HEK293 (cell line): ENCODE data around the gene WRAP73.
A peak's percentile ranks its signal among the peaks of the same experiment; 100 is the strongest.

Experiments used
- CTCF ChIA-PET: fragments of 350-600 bp; formaldehyde crosslinking; extraction: SDS; loops from one replicate; lab custom pipeline; 2021; ENCODE audit warnings: antibody characterized with exemption; lab: Yijun Ruan, JAX
- POLR2A ChIA-PET: fragments of 300-600 bp; formaldehyde crosslinking; extraction: SDS; loops from one replicate; lab custom pipeline; 2020; ENCODE audit warnings: antibody characterized with exemption, inconsistent platforms; lab: Yijun Ruan, JAX
- H3K27ac ChIP-seq: fragments of 200-500 bp; sonication (Bioruptor generic); 2 replicates; pipeline ENCODE4 v1.5.1; 2014; ENCODE audit warnings: low read depth, low read length, control low read depth, inconsistent platforms; ENCODE audit errors: extremely low read depth
- H3K36me3 ChIP-seq, 2 experiments: fragments of 200-500 bp in 1 of 2; sonication (Bioruptor generic) in 1 of 2; 1 replicate in 1 of 2; 2 replicates in 1 of 2; pipeline ENCODE4 v1.5.1; 2014 to 2017; ENCODE audit warnings: inconsistent platforms in 2 of 2, low read length in 2 of 2; ENCODE audit not compliant: control insufficient read depth in 2 of 2, insufficient read depth in 1 of 2
- H3K4me1 ChIP-seq: fragments of 200-500 bp; sonication (Bioruptor generic); 2 replicates; pipeline ENCODE4 v1.5.1; 2014; ENCODE audit warnings: mild to moderate bottlenecking, low read length, inconsistent platforms; ENCODE audit not compliant: control insufficient read depth, insufficient read depth
- H3K4me3 ChIP-seq: 2 replicates; pipeline ENCODE4 v1.5.1; 2011; ENCODE audit warnings: low read depth, mild to moderate bottlenecking, control low read depth, low read length, moderate library complexity
- H3K9me3 ChIP-seq: fragments of 200-500 bp; sonication (Bioruptor generic); 2 replicates; pipeline ENCODE4 v1.5.1; 2014; ENCODE audit warnings: low read depth, low read length, inconsistent platforms; ENCODE audit not compliant: control insufficient read depth, insufficient read depth
- EGR2 ChIP-seq: fragments of 450-650 bp; formaldehyde crosslinking; IDR thresholded peaks from 2 replicates; pipeline ENCODE4 v1.5.1; 2016; ENCODE audit warnings: low read depth, missing biosample characterization, missing genetic modification characterization
- GLIS2 ChIP-seq: fragments of 450-650 bp; formaldehyde crosslinking; IDR thresholded peaks from 2 replicates; pipeline ENCODE4 v1.5.1; 2016; ENCODE audit warnings: missing biosample characterization, missing genetic modification characterization
- HOXC10 ChIP-seq: sonication (generic); formaldehyde crosslinking; IDR thresholded peaks from 2 replicates; pipeline ENCODE4 v1.8.1; 2023; ENCODE audit warnings: mild to moderate bottlenecking, missing genetic modification reagents
- KLF10 ChIP-seq: fragments of 450-650 bp; IDR thresholded peaks from 2 replicates; pipeline ENCODE4 v1.5.1; 2018; ENCODE audit warnings: missing biosample characterization, mild to moderate bottlenecking, missing genetic modification characterization
- KLF16 ChIP-seq: fragments of 450-650 bp; formaldehyde crosslinking; IDR thresholded peaks from 2 replicates; pipeline ENCODE4 v1.5.1; 2017; ENCODE audit warnings: missing biosample characterization, missing genetic modification characterization
- KLF8 ChIP-seq: fragments of 450-650 bp; formaldehyde crosslinking; IDR thresholded peaks from 2 replicates; pipeline ENCODE4 v1.5.1; 2016; ENCODE audit warnings: missing biosample characterization, missing genetic modification characterization
- REPIN1 ChIP-seq: fragments of 450-650 bp; formaldehyde crosslinking; IDR thresholded peaks from 2 replicates; pipeline ENCODE4 v1.5.1; 2017; ENCODE audit warnings: missing biosample characterization, missing genetic modification characterization, low read depth
- ZBTB21 ChIP-seq: fragments of 450-650 bp; formaldehyde crosslinking; IDR thresholded peaks from 2 replicates; pipeline ENCODE4 v1.5.1; 2017; ENCODE audit warnings: missing biosample characterization, missing genetic modification characterization
- ZFHX2 ChIP-seq: fragments of 450-650 bp; formaldehyde crosslinking; conservative IDR thresholded peaks from 2 replicates; pipeline ENCODE4 v1.5.1; 2016; ENCODE audit warnings: missing biosample characterization, missing genetic modification characterization
- ZFP41 ChIP-seq: fragments of 450-650 bp; formaldehyde crosslinking; IDR thresholded peaks from 2 replicates; pipeline ENCODE4 v1.5.1; 2016; ENCODE audit warnings: missing biosample characterization, missing genetic modification characterization, borderline replicate concordance
- ZIC2 ChIP-seq: fragments of 450-650 bp; formaldehyde crosslinking; IDR thresholded peaks from 2 replicates; pipeline ENCODE4 v1.5.1; 2016; ENCODE audit warnings: missing biosample characterization, missing genetic modification characterization
- ZNF292 ChIP-seq: fragments of 450-650 bp; formaldehyde crosslinking; IDR thresholded peaks from 2 replicates; pipeline ENCODE4 v1.5.1; 2016; ENCODE audit warnings: low read depth, missing biosample characterization, missing genetic modification characterization, borderline replicate concordance
- ZNF530 ChIP-seq: fragments of 450-650 bp; formaldehyde crosslinking; IDR thresholded peaks from 2 replicates; pipeline ENCODE4 v1.5.1; 2016; ENCODE audit warnings: low read depth, missing biosample characterization, missing genetic modification characterization
- ZNF548 ChIP-seq: fragments of 450-650 bp; formaldehyde crosslinking; IDR thresholded peaks from 2 replicates; pipeline ENCODE4 v1.5.1; 2016; ENCODE audit warnings: missing biosample characterization, missing genetic modification characterization
- ZNF600 ChIP-seq: fragments of 450-650 bp; formaldehyde crosslinking; IDR thresholded peaks from 2 replicates; pipeline ENCODE4 v1.5.1; 2016; ENCODE audit warnings: missing biosample characterization, missing genetic modification characterization
- ZNF768 ChIP-seq: fragments of 450-650 bp; formaldehyde crosslinking; IDR thresholded peaks from 2 replicates; pipeline ENCODE4 v1.5.1; 2018; ENCODE audit warnings: missing biosample characterization, mild to moderate bottlenecking, missing genetic modification characterization
- TF ChIP-seq, protein P1 (sequence below): fragments of 450-650 bp; formaldehyde crosslinking; IDR thresholded peaks from 2 replicates; pipeline ENCODE4 v1.5.1; 2016; ENCODE audit warnings: missing biosample characterization, missing genetic modification characterization
- TF ChIP-seq, protein P2 (sequence below): fragments of 450-650 bp; formaldehyde crosslinking; IDR thresholded peaks from 2 replicates; pipeline ENCODE4; 2016; ENCODE audit warnings: missing biosample characterization, missing genetic modification characterization
- TF ChIP-seq, protein P3 (sequence below): fragments of 450-650 bp; formaldehyde crosslinking; IDR thresholded peaks from 2 replicates; pipeline ENCODE4 v1.5.1; 2016; ENCODE audit warnings: missing biosample characterization, missing genetic modification characterization
- TF ChIP-seq, protein P4 (sequence below): fragments of 450-650 bp; formaldehyde crosslinking; IDR thresholded peaks from 2 replicates; pipeline ENCODE4 v1.5.1; 2016; ENCODE audit warnings: missing biosample characterization, missing genetic modification characterization, borderline replicate concordance

WRAP73 gene

DNA sequence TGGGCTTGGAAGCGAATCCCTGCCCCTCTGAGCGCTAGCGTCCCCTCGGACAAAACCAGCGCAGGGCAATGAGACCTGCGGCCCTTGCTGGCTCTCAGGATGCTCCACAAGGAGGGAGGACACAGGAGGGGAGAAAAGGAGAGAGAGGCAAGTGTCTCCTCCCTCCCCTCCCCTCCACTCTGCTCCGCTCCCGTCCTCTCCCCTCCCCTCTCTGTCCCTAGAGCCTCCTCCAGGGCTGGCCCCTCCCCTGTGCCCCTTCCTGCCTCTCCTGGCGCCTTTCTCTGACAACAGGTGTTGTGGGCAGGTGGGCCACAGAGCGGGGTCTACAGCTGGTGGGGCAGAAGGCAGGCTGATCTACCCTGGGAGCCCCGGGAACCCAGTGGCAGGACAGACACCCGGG is 37.6 kb upstream of the WRAP73 start (continued):
- TF ChIP-seq, protein P1, sequence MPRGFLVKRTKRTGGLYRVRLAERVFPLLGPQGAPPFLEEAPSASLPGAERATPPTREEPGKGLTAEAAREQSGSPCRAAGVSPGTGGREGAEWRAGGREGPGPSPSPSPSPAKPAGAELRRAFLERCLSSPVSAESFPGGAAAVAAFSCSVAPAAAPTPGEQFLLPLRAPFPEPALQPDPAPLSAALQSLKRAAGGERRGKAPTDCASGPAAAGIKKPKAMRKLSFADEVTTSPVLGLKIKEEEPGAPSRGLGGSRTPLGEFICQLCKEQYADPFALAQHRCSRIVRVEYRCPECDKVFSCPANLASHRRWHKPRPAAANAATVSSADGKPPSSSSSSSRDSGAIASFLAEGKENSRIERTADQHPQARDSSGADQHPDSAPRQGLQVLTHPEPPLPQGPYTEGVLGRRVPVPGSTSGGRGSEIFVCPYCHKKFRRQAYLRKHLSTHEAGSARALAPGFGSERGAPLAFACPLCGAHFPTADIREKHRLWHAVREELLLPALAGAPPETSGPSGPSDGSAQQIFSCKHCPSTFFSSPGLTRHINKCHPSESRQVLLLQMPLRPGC, result no peak
- TF ChIP-seq, protein P2, sequence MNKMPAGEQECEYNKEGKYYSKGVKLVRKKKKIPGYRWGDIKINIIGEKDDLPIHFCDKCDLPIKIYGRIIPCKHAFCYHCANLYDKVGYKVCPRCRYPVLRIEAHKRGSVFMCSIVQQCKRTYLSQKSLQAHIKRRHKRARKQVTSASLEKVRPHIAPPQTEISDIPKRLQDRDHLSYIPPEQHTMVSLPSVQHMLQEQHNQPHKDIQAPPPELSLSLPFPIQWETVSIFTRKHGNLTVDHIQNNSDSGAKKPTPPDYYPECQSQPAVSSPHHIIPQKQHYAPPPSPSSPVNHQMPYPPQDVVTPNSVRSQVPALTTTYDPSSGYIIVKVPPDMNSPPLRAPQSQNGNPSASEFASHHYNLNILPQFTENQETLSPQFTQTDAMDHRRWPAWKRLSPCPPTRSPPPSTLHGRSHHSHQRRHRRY, result no peak

DNA sequence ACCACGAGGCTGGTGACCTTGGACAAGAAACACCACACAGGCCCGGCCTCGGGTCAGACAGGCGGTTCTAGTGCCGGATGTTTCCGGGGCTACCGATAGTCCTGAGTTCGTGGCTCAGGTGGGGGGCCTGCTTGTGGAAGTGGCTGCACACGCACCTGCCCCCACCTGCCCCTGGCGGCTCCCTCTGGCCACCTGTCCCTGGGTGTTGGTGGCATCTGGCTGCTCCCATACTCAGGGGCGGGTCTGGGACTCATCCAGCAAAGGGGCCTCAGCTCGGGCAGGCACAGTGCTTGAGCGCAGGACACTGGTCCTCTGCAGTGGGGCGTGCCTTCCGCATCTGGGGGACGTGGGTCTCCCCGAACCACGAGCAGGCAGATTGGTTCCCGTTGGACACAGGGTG is 36.0 kb upstream of the WRAP73 start:
- POLR2A ChIA-PET, result no interaction called here
- TF ChIP-seq GLIS2 (tag by site-specific recombination), result 0 out of 2 replicates have a peak, but pooled peaks have one; percentile 3
- no peak for TF ChIP-seq ZNF548 (tag by site-specific recombination)
- no peak for TF ChIP-seq KLF16 (tag by site-specific recombination)
- no peak for TF ChIP-seq ZNF530 (tag by site-specific recombination)
- Histone ChIP-seq H3K4me3 (no peak overlapping the region), H3K9me3 (no peaks in the 10 kb centered on the region), H3K4me1 (no peaks in the 10 kb centered on the region), H3K27ac (no peak overlapping the region), H3K36me3 (peaks cover 0 to 20% of the 10 kb centered on the region in 2 experiments; a peak in 1 of 3 replicates)
- CTCF ChIA-PET, result interaction anchor here (2.2 kb wide), 1 partner anchor 10 kb away, joined by 8 read pairs; no protein-coding TSS in a partner anchor

DNA sequence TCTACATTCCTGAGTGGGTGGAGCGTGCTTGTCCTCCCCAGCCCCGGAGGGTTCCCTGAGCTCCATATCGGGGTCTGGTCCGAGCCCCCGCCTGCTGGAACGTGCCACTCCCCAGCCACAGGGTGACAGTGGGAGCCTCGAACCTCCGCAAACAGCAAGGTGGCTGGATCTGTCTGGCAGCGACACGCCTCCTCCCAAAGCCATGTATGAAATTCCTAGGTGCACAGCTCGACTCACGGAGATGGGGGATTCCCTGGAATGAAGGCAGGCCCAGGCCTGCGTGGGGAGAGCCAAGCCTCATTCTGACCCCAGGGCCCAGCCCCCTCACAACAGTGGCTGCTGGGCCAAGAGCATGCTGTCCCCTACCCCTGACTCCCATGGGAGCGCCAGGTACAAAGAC is 35.3 kb upstream of the WRAP73 start:
- peaks cover 0 to 20% of the 10 kb centered on the region in 2 experiments; a peak in 1 of 3 replicates for H3K36me3 ChIP-seq
- no peak for TF ChIP-seq ZFP41 (tag by site-specific recombination)
- TF ChIP-seq ZIC2 (tag by site-specific recombination), result 0 out of 2 replicates have a peak, but pooled peaks have one; percentile 15
- TF ChIP-seq, protein P3, sequence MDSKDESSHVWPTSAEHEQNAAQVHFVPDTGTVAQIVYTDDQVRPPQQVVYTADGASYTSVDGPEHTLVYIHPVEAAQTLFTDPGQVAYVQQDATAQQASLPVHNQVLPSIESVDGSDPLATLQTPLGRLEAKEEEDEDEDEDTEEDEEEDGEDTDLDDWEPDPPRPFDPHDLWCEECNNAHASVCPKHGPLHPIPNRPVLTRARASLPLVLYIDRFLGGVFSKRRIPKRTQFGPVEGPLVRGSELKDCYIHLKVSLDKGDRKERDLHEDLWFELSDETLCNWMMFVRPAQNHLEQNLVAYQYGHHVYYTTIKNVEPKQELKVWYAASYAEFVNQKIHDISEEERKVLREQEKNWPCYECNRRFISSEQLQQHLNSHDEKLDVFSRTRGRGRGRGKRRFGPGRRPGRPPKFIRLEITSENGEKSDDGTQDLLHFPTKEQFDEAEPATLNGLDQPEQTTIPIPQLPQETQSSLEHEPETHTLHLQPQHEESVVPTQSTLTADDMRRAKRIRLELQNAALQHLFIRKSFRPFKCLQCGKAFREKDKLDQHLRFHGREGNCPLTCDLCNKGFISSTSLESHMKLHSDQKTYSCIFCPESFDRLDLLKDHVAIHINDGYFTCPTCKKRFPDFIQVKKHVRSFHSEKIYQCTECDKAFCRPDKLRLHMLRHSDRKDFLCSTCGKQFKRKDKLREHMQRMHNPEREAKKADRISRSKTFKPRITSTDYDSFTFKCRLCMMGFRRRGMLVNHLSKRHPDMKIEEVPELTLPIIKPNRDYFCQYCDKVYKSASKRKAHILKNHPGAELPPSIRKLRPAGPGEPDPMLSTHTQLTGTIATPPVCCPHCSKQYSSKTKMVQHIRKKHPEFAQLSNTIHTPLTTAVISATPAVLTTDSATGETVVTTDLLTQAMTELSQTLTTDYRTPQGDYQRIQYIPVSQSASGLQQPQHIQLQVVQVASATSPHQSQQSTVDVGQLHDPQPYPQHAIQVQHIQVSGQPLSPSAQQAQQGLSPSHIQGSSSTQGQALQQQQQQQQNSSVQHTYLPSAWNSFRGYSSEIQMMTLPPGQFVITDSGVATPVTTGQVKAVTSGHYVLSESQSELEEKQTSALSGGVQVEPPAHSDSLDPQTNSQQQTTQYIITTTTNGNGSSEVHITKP, result peak; percentile 55
- peak; percentile 34; the same call in 1 of the 2 replicates for TF ChIP-seq ZNF600
- peak; percentile 77 for TF ChIP-seq KLF10 (tag by site-specific recombination)
- TF ChIP-seq ZNF768 (tag by site-specific recombination), result no peak
- no peaks in the 10 kb centered on the region for H3K9me3 ChIP-seq
- ChIA-PET CTCF (interaction anchor here (2.2 kb wide), 1 partner anchor 11 kb away, joined by 8 read pairs; no protein-coding TSS in a partner anchor), POLR2A (no interaction called here)
- H3K27ac ChIP-seq, result no peak overlapping the region
- H3K4me3 ChIP-seq, result no peak overlapping the region
- no peaks in the 10 kb centered on the region for H3K4me1 ChIP-seq

DNA sequence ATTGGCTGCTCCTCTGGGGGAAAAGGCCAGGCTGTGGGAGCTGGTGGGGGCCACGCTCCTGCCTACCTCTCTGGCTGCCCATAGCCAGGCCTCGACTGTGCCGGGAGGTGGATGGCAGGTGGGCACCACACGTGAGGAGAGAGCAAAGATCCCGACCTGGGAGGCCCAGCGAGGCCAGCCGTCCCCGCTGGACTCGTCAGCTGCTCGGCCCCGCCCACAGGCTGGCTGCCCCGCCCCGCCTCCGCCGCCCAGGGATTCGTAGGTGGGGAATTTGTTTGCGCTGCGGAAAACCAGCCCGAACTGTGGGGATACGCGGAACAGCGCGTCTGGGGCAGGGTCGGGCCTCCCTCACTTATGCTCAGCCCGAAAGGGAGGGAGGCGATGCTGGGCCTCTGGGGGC is 34.1 kb upstream of the WRAP73 start:
- Histone ChIP-seq H3K9me3 (no peaks in the 10 kb centered on the region), H3K36me3 (peaks cover 0 to 20% of the 10 kb centered on the region in 2 experiments; a peak in 1 of 3 replicates), H3K4me1 (no peaks in the 10 kb centered on the region), H3K4me3 (no peak overlapping the region), H3K27ac (no peak overlapping the region)
- ChIA-PET CTCF (no interaction called here), POLR2A (no interaction called here)
- TF ChIP-seq KLF8 (tag by site-specific recombination) (peak; percentile 46; the same call in 1 of the 2 replicates), ZBTB21 (no peak), ZNF292 (tag by site-specific recombination) (no peak), ZFHX2 (tag by site-specific recombination) (peak; percentile 43), GLIS2 (tag by site-specific recombination) (peak; percentile 9; the same call in 1 of the 2 replicates), HOXC10 (CRISPR knock-in tag) (no peak), EGR2 (0 out of 2 replicates have a peak, but pooled peaks have one; percentile 25), REPIN1 (tag by site-specific recombination) (no peak)
- TF ChIP-seq, protein P4, sequence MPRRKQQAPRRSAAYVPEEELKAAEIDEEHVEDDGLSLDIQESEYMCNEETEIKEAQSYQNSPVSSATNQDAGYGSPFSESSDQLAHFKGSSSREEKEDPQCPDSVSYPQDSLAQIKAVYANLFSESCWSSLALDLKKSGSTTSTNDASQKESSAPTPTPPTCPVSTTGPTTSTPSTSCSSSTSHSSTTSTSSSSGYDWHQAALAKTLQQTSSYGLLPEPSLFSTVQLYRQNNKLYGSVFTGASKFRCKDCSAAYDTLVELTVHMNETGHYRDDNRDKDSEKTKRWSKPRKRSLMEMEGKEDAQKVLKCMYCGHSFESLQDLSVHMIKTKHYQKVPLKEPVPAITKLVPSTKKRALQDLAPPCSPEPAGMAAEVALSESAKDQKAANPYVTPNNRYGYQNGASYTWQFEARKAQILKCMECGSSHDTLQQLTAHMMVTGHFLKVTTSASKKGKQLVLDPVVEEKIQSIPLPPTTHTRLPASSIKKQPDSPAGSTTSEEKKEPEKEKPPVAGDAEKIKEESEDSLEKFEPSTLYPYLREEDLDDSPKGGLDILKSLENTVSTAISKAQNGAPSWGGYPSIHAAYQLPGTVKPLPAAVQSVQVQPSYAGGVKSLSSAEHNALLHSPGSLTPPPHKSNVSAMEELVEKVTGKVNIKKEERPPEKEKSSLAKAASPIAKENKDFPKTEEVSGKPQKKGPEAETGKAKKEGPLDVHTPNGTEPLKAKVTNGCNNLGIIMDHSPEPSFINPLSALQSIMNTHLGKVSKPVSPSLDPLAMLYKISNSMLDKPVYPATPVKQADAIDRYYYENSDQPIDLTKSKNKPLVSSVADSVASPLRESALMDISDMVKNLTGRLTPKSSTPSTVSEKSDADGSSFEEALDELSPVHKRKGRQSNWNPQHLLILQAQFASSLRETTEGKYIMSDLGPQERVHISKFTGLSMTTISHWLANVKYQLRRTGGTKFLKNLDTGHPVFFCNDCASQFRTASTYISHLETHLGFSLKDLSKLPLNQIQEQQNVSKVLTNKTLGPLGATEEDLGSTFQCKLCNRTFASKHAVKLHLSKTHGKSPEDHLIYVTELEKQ, result no peak
